LNCAP (cell line): ENCODE measurements around the gene ZNF680.

Experiments
- TF ChIP-seq, protein P1 (sequence below): fragments of 450-650 bp; IDR thresholded peaks from 2 replicates; pipeline ENCODE4 v1.5.1; 2017; ENCODE audit warnings: mild to moderate bottlenecking

The ZNF680 gene

DNA sequence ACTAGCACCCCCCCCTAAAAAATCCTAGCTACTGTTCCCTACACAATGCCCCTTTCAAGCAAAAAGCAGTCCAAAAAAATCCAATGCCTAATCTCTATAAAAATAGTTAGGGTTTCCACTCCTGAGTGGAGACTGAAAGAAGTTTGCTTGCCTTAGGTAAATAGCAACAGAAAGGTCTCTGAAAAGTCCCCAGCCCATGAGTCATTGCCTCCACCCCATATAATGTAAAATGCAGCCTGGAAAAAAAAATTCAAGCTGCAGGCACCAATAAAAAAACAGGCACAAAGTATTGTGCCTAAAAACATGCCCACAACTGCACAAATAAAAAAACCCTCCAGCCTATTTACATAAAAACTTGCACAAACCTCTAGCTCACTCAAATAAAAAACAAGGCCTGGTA is 47.5 kb downstream of the ZNF680 start:
- TF ChIP-seq, protein P1, sequence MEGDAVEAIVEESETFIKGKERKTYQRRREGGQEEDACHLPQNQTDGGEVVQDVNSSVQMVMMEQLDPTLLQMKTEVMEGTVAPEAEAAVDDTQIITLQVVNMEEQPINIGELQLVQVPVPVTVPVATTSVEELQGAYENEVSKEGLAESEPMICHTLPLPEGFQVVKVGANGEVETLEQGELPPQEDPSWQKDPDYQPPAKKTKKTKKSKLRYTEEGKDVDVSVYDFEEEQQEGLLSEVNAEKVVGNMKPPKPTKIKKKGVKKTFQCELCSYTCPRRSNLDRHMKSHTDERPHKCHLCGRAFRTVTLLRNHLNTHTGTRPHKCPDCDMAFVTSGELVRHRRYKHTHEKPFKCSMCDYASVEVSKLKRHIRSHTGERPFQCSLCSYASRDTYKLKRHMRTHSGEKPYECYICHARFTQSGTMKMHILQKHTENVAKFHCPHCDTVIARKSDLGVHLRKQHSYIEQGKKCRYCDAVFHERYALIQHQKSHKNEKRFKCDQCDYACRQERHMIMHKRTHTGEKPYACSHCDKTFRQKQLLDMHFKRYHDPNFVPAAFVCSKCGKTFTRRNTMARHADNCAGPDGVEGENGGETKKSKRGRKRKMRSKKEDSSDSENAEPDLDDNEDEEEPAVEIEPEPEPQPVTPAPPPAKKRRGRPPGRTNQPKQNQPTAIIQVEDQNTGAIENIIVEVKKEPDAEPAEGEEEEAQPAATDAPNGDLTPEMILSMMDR, result no peak

DNA sequence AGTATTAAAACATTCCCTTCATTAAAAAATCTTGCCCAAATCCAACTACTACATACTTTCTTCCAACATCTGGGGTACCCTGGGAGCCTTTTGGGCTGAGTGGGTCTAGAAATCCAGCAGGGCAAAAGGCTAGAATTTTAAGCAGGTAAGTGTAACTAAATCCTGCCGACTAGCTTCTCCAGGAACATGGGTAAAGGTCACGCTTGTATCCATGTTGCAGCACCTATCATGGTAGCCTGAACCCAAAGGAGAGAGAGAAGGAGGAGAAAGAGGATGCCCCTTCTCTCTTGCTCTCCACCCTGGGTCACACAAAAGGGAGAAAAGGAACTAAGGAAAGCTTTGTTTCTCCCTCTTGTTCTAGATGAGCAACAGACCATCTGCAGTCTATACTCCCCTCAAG is 53.3 kb downstream of the ZNF680 start:
- TF ChIP-seq, protein P1, result no peak

GRCh38 chr7:64504581-64505120 is 58.2 kb downstream of the ZNF680 start:
- TF ChIP-seq, protein P1, result no peak

- TF ChIP-seq, protein P1, result no peak
These were observed 64.6 kb downstream of the ZNF680 start for GRCh38 chr7:64498270-64498669.

GRCh38 chr7:64494912-64495461 is 67.9 kb downstream of the ZNF680 start:
- TF ChIP-seq, protein P1, result no peak

DNA sequence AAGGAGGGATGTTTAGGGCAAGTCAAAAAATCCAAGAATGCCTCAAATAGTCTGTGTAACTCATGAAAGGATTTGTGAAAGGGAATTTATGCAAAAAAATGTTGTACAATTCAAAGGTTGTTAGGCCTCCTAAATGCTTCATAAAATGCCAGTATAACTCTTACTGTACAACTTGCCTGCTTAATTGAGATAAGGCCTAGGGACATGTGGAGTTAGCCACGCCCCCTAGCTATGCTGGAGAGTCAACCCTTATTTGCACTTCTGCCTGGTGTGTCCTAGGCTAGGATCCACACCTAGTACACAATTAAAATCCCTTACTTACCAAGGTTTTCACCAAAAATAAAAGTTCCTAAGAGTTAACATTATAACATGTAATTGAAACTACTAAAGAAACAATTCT is 77.2 kb downstream of the ZNF680 start:
- TF ChIP-seq, protein P1, result no peak
